Endothelial cell of umbilical vein (primary cell): ENCODE measurements around the gene GJA10. TPM values are rescaled to one million over a fixed set of nuclear protein-coding genes. Genes with fewer than 3 reads are reported as not detected.
A peak's percentile ranks its signal among the peaks of the same experiment; 100 is the strongest.
"Not testable (repeated sequence)": the region's sequence is repeated elsewhere in the genome, so short reads cannot be mapped to it uniquely, and the experiment has no call there.

Experiments
- BruUV-seq: library from RNA; stranded (reverse); fragments of 400-500 nt; replicated peaks from 2 replicates; lab custom pipeline; 2021; lab: Mats Ljungman, UMichigan
- CTCF ChIA-PET: fragments of 300-600, 350-600 bp; sonication (Branson Sonifier 250); formaldehyde crosslinking; loops from one replicate; lab custom pipeline; 2021; ENCODE audit warnings: antibody characterized with exemption, inconsistent platforms; lab: Charles Lee
- POLR2A ChIA-PET: fragments of 300-600, 350-600 bp; sonication (Branson Sonifier 250); formaldehyde crosslinking; loops from one replicate; lab custom pipeline; 2021; ENCODE audit warnings: antibody characterized with exemption, inconsistent platforms; lab: Charles Lee
- DNase-seq: peaks from one replicate; pipeline ENCODE4 v3.0.0-alpha.2; 2011; ENCODE audit warnings: low read depth, low spot score
- FAIRE-seq: peaks from 2 replicates; lab custom pipeline; 2011; peaks lifted over from hg19 to GRCh38; lab: Jason Lieb, UNC
- H2AFZ ChIP-seq: 2 replicates; pipeline ENCODE4 v1.6.0; 2012; ENCODE audit warnings: low read depth, low read length, control low read depth, inconsistent platforms
- H3K27ac ChIP-seq: 2 replicates; pipeline ENCODE4 v1.5.1; 2011; ENCODE audit warnings: low read depth, mild to moderate bottlenecking, control low read depth, low read length, moderate library complexity; ENCODE audit not compliant: insufficient read depth
- H3K27me3 ChIP-seq, 2 experiments: 2 replicates each; pipeline versions ENCODE4 v1.6.0 to v1.6.1; 2011; ENCODE audit warnings: low read length in 2 of 2, mixed read lengths in 1 of 2; ENCODE audit not compliant: control insufficient read depth in 2 of 2, insufficient read depth in 2 of 2
- H3K36me3 ChIP-seq, 2 experiments: 2 replicates in 1 of 2; 3 replicates in 1 of 2; pipeline ENCODE4 v1.5.1; 2011; ENCODE audit warnings: low read length in 2 of 2, mild to moderate bottlenecking in 1 of 2, moderate library complexity in 1 of 2; ENCODE audit not compliant: control insufficient read depth in 2 of 2, insufficient read depth in 2 of 2; ENCODE audit errors: extremely low read depth in 1 of 2
- H3K4me1 ChIP-seq: 3 replicates; pipeline ENCODE4 v1.5.1; 2011; ENCODE audit warnings: mild to moderate bottlenecking, low read length; ENCODE audit not compliant: control insufficient read depth, insufficient read depth; ENCODE audit errors: extremely low read depth
- H3K4me2 ChIP-seq: 2 replicates; pipeline ENCODE4 v1.6.1; 2011; ENCODE audit warnings: low read length, control low read depth, mixed read lengths; ENCODE audit not compliant: insufficient read depth
- H3K4me3 ChIP-seq, 3 experiments: fragments of 200-600 bp in 1 of 3; sonication (generic), shearing (Covaris generic) in 1 of 3; replicated peaks in 1 of 3; 2 replicates each; pipeline ENCODE4 v1.5.1; 2011 to 2016; ENCODE audit warnings: control low read depth in 3 of 3, low read length in 3 of 3, mild to moderate bottlenecking in 2 of 3, inconsistent platforms in 1 of 3, low read depth in 1 of 3, moderate library complexity in 1 of 3; ENCODE audit not compliant: insufficient read depth in 1 of 3
- H3K79me2 ChIP-seq: 2 replicates; pipeline ENCODE4 v1.6.0; 2012; ENCODE audit warnings: low read length, inconsistent platforms; ENCODE audit not compliant: control insufficient read depth, insufficient read depth
- H3K9ac ChIP-seq: replicated peaks from 2 replicates; pipeline ENCODE3; 2011; ENCODE audit warnings: low read length, control low read depth; ENCODE audit not compliant: insufficient read depth; ENCODE audit errors: extremely low read depth
- H3K9me1 ChIP-seq: replicated peaks from 3 replicates; pipeline ENCODE4 v1.6.0; 2011; ENCODE audit warnings: mild to moderate bottlenecking, low read length; ENCODE audit not compliant: control insufficient read depth, insufficient read depth; ENCODE audit errors: extremely low read depth
- H3K9me3 ChIP-seq: replicated peaks from 2 replicates; pipeline ENCODE4 v1.5.1; 2012; ENCODE audit warnings: low read length, inconsistent platforms; ENCODE audit not compliant: control insufficient read depth, insufficient read depth
- H4K20me1 ChIP-seq: replicated peaks from 2 replicates; pipeline ENCODE3; 2011; ENCODE audit warnings: mild to moderate bottlenecking, low read length; ENCODE audit not compliant: control insufficient read depth, insufficient read depth; ENCODE audit errors: extremely low read depth
- EZH2 ChIP-seq: IDR thresholded peaks from 2 replicates; pipeline ENCODE4 v1.6.1; 2012; ENCODE audit warnings: borderline replicate concordance, low read depth, mild to moderate bottlenecking, moderate library complexity, low read length, inconsistent platforms; ENCODE audit not compliant: severe bottlenecking
- FOS ChIP-seq: IDR thresholded peaks from 2 replicates; pipeline ENCODE4 v1.6.1; 2011; ENCODE audit warnings: mild to moderate bottlenecking, low read length, moderate library complexity, borderline replicate concordance; ENCODE audit not compliant: insufficient read depth
- GATA2 ChIP-seq: IDR thresholded peaks from 2 replicates; pipeline ENCODE4 v1.7.0; 2011; ENCODE audit warnings: low read depth, mild to moderate bottlenecking, moderate library complexity, mixed read lengths, low read length; ENCODE audit not compliant: insufficient read length, insufficient read depth
- JUN ChIP-seq: IDR thresholded peaks from 2 replicates; pipeline ENCODE4 v1.6.1; 2011; ENCODE audit warnings: borderline replicate concordance, low read depth; ENCODE audit not compliant: insufficient read length, insufficient read depth
- MAX ChIP-seq: IDR thresholded peaks from 2 replicates; pipeline ENCODE4 v1.6.1; 2011; ENCODE audit not compliant: insufficient read depth, insufficient read length
- MYC ChIP-seq: IDR thresholded peaks from one replicate; pipeline ENCODE4 v1.6.1; 2011; ENCODE audit warnings: mild to moderate bottlenecking, low read depth, low read length
- POLR2A ChIP-seq: IDR thresholded peaks from 2 replicates; pipeline ENCODE4 v1.6.1; 2012; ENCODE audit warnings: low read depth, mild to moderate bottlenecking, control low read depth, low read length
- POLR2AphosphoS5 ChIP-seq: IDR thresholded peaks from 2 replicates; pipeline ENCODE4 v1.6.1; 2012; ENCODE audit warnings: low read depth, mild to moderate bottlenecking, control low read depth, low read length, moderate library complexity; ENCODE audit not compliant: insufficient read depth
- dilution Hi-C: fragments of 300-500 bp; cut with MboI; formaldehyde crosslinking; loops from one replicate; pipeline ENCODE4 v1.15.0; 2019; ENCODE audit warnings: low sequenced_read_pairs; ENCODE audit not compliant: extremely low pct_ligation_motif_present
- intact Hi-C: fragments of 100-400 bp; cut with micrococcal nuclease; formaldehyde crosslinking; loops from one replicate; pipeline ENCODE4 v1.10.0; 2022
- polyA plus RNA-seq, 4 experiments: library from polyadenylated mRNA; depleted of rRNA in 3 of 4; stranded (reverse) in 3 of 4; unstranded in 1 of 4; fragments of >200 nt; gene quantifications; 2 replicates each; pipeline versions ENCODE4 v1.2.1 to v1.2.3, GENCODE V29; 2011 to 2012; ENCODE audit warnings: missing spikeins in 1 of 4
- total RNA-seq: library from RNA; stranded (reverse); gene quantifications from 2 replicates; pipeline ENCODE4 v1.2.3, GENCODE V29; 2021
- TF ChIP-seq, protein P1 (sequence below), 2 donors: IDR thresholded peaks; 1 replicate in 1 of 2; 2 replicates in 1 of 2; pipeline ENCODE4 v1.5.1; 2011; ENCODE audit warnings: low read length in 2 of 2, mild to moderate bottlenecking in 2 of 2, moderate library complexity in 2 of 2, control low read depth in 1 of 2, inconsistent platforms in 1 of 2, low read depth in 1 of 2; ENCODE audit not compliant: insufficient read depth in 1 of 2; ENCODE audit errors: extremely low read depth in 1 of 2

Gene GJA10
- total and polyA plus RNA-seq, 2 donors (not counting 3 experiments of a cell fraction or from before 2014, with no cell fraction given), result not detected

- Histone ChIP-seq H3K79me2 (no peaks in the 10 kb centered on the region), H3K4me1 (no peaks in the 10 kb centered on the region), H3K9ac (no peak overlapping the region), H3K4me2 (no peak overlapping the region), H3K27me3 (peaks cover 1 to 9% of the 10 kb centered on the region in 2 experiments), H2AFZ (no peak overlapping the region), H4K20me1 (no peaks in the 10 kb centered on the region), H3K9me3 (no peaks in the 10 kb centered on the region), H3K36me3 (no peaks in the 10 kb centered on the region), H3K4me3 (no peak overlapping the region), H3K9me1 (no peaks in the 10 kb centered on the region), H3K27ac (no peak overlapping the region)
- peak; percentile 68 for DNase-seq
- POLR2A ChIA-PET, result no interaction called here
- dilution Hi-C loops (no loop called here), intact Hi-C loops (no loop called here)
- BruUV-seq, result no TSS peak
- FAIRE-seq, result peak; percentile 91
- CTCF ChIA-PET, result interaction anchor here (0.6 to 1.1 kb wide), 3 partner anchors 14 to 45 kb away, joined by 3 to 4 read pairs (median 3); no protein-coding TSS in a partner anchor
- TF ChIP-seq POLR2AphosphoS5 (no peak), MAX (no peak), GATA2 (no peak), MYC (no peak), POLR2A (no peak), JUN (no peak), FOS (no peak), EZH2 (no peak)
- TF ChIP-seq, protein P1, sequence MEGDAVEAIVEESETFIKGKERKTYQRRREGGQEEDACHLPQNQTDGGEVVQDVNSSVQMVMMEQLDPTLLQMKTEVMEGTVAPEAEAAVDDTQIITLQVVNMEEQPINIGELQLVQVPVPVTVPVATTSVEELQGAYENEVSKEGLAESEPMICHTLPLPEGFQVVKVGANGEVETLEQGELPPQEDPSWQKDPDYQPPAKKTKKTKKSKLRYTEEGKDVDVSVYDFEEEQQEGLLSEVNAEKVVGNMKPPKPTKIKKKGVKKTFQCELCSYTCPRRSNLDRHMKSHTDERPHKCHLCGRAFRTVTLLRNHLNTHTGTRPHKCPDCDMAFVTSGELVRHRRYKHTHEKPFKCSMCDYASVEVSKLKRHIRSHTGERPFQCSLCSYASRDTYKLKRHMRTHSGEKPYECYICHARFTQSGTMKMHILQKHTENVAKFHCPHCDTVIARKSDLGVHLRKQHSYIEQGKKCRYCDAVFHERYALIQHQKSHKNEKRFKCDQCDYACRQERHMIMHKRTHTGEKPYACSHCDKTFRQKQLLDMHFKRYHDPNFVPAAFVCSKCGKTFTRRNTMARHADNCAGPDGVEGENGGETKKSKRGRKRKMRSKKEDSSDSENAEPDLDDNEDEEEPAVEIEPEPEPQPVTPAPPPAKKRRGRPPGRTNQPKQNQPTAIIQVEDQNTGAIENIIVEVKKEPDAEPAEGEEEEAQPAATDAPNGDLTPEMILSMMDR (IDR thresholded peaks at IDR 0.05; ENCODE audit: extremely low read depth in 1 of 2, insufficient read depth in 1 of 2, low read depth in 1 of 2, low read length in 2 of 2), result no peak
Measured at GRCh38 chr6:89895276-89895874, 1.1 kb downstream of the GJA10 start.

- peak; percentile 88 for FAIRE-seq
Measured at GRCh38 chr6:89910001-89910901, 16.0 kb downstream of the GJA10 start.

More at GRCh38 chr6:89910001-89910901, 16.0 kb downstream of the GJA10 start:
- H3K4me1 ChIP-seq, H4K20me1 ChIP-seq, H3K36me3 ChIP-seq, H3K4me2 ChIP-seq, H3K9me3 ChIP-seq, BruUV-seq, H3K27me3 ChIP-seq, H3K4me3 ChIP-seq, intact Hi-C loops, POLR2A ChIA-PET, dilution Hi-C loops, H2AFZ ChIP-seq, H3K9ac ChIP-seq, H3K79me2 ChIP-seq, H3K27ac ChIP-seq, DNase-seq, H3K9me1 ChIP-seq: not testable (repeated sequence)
- CTCF ChIA-PET, result interaction anchor here (1.1 to 1.2 kb wide), 2 partner anchors 15 to 30 kb away, joined by 3 read pairs; no protein-coding TSS in a partner anchor
